Keratinocyte (primary cell): ENCODE results near the gene SH3RF1. TPM values are rescaled to one million over a fixed set of nuclear protein-coding genes. Genes with fewer than 3 reads are reported as not detected.

Source experiments
- DNase-seq: peaks from one replicate; pipeline ENCODE4 v3.0.0-alpha.2; 2011; ENCODE audit warnings: low read depth, missing footprints, low spot score
- FAIRE-seq: peaks from 2 replicates; lab custom pipeline; 2011; peaks lifted over from hg19 to GRCh38; lab: Jason Lieb, UNC
- H2AFZ ChIP-seq: 2 replicates; pipeline ENCODE4 v1.6.0; 2012; ENCODE audit warnings: low read length, control low read depth, inconsistent platforms; ENCODE audit not compliant: control insufficient read depth
- H3K27ac ChIP-seq: 2 replicates; pipeline ENCODE4 v1.5.1; 2011; ENCODE audit warnings: low read length; ENCODE audit not compliant: control insufficient read depth, insufficient read depth
- H3K27me3 ChIP-seq: 3 replicates; pipeline ENCODE4 v1.6.0; 2011; ENCODE audit warnings: low read length; ENCODE audit not compliant: control insufficient read depth, insufficient read depth; ENCODE audit errors: extremely low read depth
- H3K36me3 ChIP-seq, 2 experiments: 2 replicates in 1 of 2; 3 replicates in 1 of 2; pipeline ENCODE4 v1.5.1; 2011; ENCODE audit warnings: low read length in 2 of 2, mild to moderate bottlenecking in 1 of 2; ENCODE audit not compliant: control insufficient read depth in 2 of 2, insufficient read depth in 2 of 2; ENCODE audit errors: extremely low read depth in 1 of 2
- H3K4me1 ChIP-seq: 3 replicates; pipeline ENCODE4 v1.5.1; 2011; ENCODE audit warnings: low read length; ENCODE audit not compliant: control insufficient read depth, insufficient read depth; ENCODE audit errors: extremely low read depth
- H3K4me2 ChIP-seq: 3 replicates; pipeline ENCODE4 v1.6.0; 2011; ENCODE audit warnings: low read depth, low read length; ENCODE audit not compliant: control insufficient read depth, insufficient read depth; ENCODE audit errors: extremely low read depth
- H3K4me3 ChIP-seq, 3 experiments: fragments of 200-600 bp in 1 of 3; sonication (generic) in 1 of 3; 2 replicates in 2 of 3; 3 replicates in 1 of 3; pipeline ENCODE4 v1.5.1; 2011 to 2016; ENCODE audit warnings: low read length in 3 of 3, mild to moderate bottlenecking in 3 of 3, control low read depth in 2 of 3, inconsistent platforms in 1 of 3, low read depth in 1 of 3, mixed read lengths in 1 of 3, mixed run types in 1 of 3, moderate library complexity in 1 of 3; ENCODE audit not compliant: control insufficient read depth in 2 of 3, insufficient read depth in 2 of 3; ENCODE audit errors: extremely low read depth in 1 of 3
- H3K79me2 ChIP-seq: 2 replicates; pipeline ENCODE4 v1.6.0; 2012; ENCODE audit warnings: low read length; ENCODE audit not compliant: control insufficient read depth, insufficient read depth
- H3K9ac ChIP-seq: 3 replicates; pipeline ENCODE4 v1.6.0; 2011; ENCODE audit warnings: low read length; ENCODE audit not compliant: control insufficient read depth, insufficient read depth; ENCODE audit errors: extremely low read depth
- H3K9me1 ChIP-seq: 3 replicates; pipeline ENCODE4 v1.6.0; 2011; ENCODE audit warnings: low read length; ENCODE audit not compliant: control insufficient read depth, insufficient read depth; ENCODE audit errors: extremely low read depth
- H3K9me3 ChIP-seq: 2 replicates; pipeline ENCODE4 v1.5.1; 2012; ENCODE audit warnings: low read depth, low read length; ENCODE audit not compliant: control insufficient read depth
- H4K20me1 ChIP-seq: 3 replicates; pipeline ENCODE4 v1.6.0; 2011; ENCODE audit warnings: low read length; ENCODE audit not compliant: control insufficient read depth, insufficient read depth; ENCODE audit errors: extremely low read depth
- EZH2 ChIP-seq: IDR thresholded peaks from one replicate; pipeline ENCODE4 v1.6.1; 2012; ENCODE audit warnings: inconsistent platforms, mild to moderate bottlenecking, low read length, moderate library complexity
- dilution Hi-C: fragments of 300-500 bp; cut with MboI; formaldehyde crosslinking; loops from one replicate; pipeline ENCODE4 v1.7.0; 2020; ENCODE audit warnings: low sequenced_read_pairs; ENCODE audit not compliant: extremely low pct_ligation_motif_present
- polyA plus RNA-seq, 5 experiments: library from polyadenylated mRNA; depleted of rRNA in 3 of 5; stranded (reverse) in 3 of 5; stranded (forward) in 1 of 5; unstranded in 1 of 5; fragments of >200 nt; gene quantifications; 1 replicate in 1 of 5; 2 replicates in 3 of 5; 3 replicates in 1 of 5; pipeline versions ENCODE4 v1.2.1 to v1.2.3, GENCODE V29; 2011 to 2012; ENCODE audit warnings: missing spikeins in 2 of 5, low read depth in 1 of 5, low replicate concordance in 1 of 5
- TF ChIP-seq, protein P1 (sequence below), 3 experiments: IDR thresholded peaks in 1 of 3; conservative IDR thresholded peaks in 1 of 3; optimal IDR thresholded peaks in 1 of 3; 2 replicates in 2 of 3; 3 replicates in 1 of 3; pipeline versions ENCODE3 to v1.5.1; 2011; ENCODE audit warnings: low read length in 3 of 3, mild to moderate bottlenecking in 3 of 3, moderate library complexity in 2 of 3, control low read depth in 1 of 3, inconsistent platforms in 1 of 3; ENCODE audit not compliant: insufficient read depth in 2 of 3; ENCODE audit errors: extremely low read depth in 1 of 3

Gene SH3RF1
- polyA plus RNA-seq, 1 donor (not counting 4 experiments of a cell fraction or from before 2014, with no cell fraction given) = 9.5 TPM

DNA sequence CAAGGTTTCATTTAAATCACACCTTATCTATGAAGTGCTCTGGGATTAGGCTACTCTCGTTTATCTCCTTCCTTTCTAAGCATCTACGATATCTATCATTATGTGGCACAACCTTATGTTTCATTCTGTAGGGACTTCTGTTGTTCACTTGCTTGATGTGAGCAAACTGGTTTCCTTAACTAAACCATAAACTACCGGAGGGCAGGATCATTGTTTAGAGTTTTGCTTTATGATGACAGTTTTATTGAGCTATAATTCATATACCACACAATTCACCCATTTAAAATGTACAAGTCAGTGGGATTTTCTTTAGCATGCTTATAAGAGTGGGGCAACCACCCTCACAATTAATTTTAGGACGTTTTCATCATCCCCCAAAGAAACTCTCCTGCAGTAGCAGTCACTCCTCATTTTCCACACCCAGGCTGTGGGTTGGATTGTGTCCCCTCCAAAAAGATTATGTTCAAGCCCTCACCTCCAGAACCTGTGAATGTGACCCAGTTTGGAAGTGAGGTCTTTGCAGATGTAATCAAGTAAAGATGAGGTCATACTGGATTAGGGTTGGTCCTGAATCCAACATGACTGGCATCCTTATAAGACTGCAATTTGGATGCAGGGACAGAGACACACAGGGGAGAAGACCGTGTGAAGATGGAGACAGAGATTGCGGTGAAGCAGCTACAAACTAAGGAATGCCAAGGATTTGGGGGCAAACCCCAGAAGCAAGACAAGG, 42.1 kb upstream of the SH3RF1 start:
- no peak for TF ChIP-seq EZH2
- TF ChIP-seq, protein P1, sequence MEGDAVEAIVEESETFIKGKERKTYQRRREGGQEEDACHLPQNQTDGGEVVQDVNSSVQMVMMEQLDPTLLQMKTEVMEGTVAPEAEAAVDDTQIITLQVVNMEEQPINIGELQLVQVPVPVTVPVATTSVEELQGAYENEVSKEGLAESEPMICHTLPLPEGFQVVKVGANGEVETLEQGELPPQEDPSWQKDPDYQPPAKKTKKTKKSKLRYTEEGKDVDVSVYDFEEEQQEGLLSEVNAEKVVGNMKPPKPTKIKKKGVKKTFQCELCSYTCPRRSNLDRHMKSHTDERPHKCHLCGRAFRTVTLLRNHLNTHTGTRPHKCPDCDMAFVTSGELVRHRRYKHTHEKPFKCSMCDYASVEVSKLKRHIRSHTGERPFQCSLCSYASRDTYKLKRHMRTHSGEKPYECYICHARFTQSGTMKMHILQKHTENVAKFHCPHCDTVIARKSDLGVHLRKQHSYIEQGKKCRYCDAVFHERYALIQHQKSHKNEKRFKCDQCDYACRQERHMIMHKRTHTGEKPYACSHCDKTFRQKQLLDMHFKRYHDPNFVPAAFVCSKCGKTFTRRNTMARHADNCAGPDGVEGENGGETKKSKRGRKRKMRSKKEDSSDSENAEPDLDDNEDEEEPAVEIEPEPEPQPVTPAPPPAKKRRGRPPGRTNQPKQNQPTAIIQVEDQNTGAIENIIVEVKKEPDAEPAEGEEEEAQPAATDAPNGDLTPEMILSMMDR (optimal IDR thresholded peaks at IDR 0.05 in 1 of 3, IDR thresholded peaks at IDR 0.05 in 1 of 3, conservative IDR thresholded peaks at IDR 0.05 in 1 of 3; ENCODE audit: extremely low read depth in 1 of 3, insufficient read depth in 2 of 3, low read length in 3 of 3) = no peak
- FAIRE-seq = peak; percentile 13
- H3K27ac ChIP-seq = no peak overlapping the region

DNA sequence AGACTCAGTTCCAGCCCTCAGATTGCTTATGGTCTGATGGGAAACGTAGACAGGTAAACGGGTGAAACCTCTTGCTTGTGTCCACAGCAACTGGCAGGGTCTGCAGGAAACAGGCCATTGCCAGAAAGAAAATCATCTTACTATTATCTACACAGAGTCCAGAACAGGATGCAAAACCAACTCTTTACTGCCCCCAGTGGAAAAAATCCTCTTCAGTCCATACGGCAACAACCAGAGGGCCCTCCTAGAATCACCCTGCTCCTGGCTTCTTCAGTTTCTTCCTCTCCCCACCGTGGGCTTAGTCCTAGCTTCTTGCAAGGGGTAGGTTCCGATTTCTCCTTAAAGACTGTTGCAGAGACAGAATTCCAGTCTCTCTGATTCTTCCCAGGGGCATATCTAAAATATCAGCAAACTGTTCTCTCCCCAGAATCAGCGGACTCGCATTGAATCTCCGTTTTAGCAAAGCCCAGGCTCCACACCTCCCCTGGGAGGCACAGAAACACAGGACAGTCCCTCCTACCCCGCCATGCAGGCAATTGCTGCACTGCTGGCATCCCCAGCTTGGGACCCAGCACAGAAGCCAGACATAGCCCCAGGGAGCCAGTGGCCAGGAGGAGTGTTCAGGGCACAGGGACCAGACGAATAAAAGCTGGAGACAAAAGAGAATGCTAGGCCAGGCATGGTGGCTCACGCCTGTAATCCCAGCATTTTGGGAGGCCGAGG, 41.0 kb upstream of the SH3RF1 start:
- Histone ChIP-seq H3K27ac (no peak overlapping the region), H4K20me1 (no peaks in the 10 kb centered on the region), H3K9me3 (no peaks in the 10 kb centered on the region), H3K4me3 (no peak overlapping the region), H3K9me1 (no peaks in the 10 kb centered on the region), H3K36me3 (no peaks in the 10 kb centered on the region), H2AFZ (no peak overlapping the region), H3K4me1 (peaks cover 33% of the 10 kb centered on the region), H3K27me3 (no peaks in the 10 kb centered on the region), H3K9ac (no peak overlapping the region), H3K79me2 (no peaks in the 10 kb centered on the region), H3K4me2 (no peak overlapping the region)
- DNase-seq (no peak), FAIRE-seq (peak; percentile 71)
- no peak for TF ChIP-seq EZH2
- TF ChIP-seq, protein P1 (optimal IDR thresholded peaks at IDR 0.05 in 1 of 3, IDR thresholded peaks at IDR 0.05 in 1 of 3, conservative IDR thresholded peaks at IDR 0.05 in 1 of 3; ENCODE audit: extremely low read depth in 1 of 3, insufficient read depth in 2 of 3, low read length in 3 of 3) = peak; percentile 47 to 66 (median 56)
- dilution Hi-C loops = no loop called here

More for the DNA sequence above, 42.1 kb upstream of the SH3RF1 start:
- H3K36me3 ChIP-seq = no peaks in the 10 kb centered on the region
- no peak overlapping the region for H3K4me2 ChIP-seq
- no peaks in the 10 kb centered on the region for H3K9me3 ChIP-seq
- no peaks in the 10 kb centered on the region for H3K27me3 ChIP-seq
- dilution Hi-C loops = no loop called here
- H3K79me2 ChIP-seq = no peaks in the 10 kb centered on the region
- no peak for DNase-seq
- no peaks in the 10 kb centered on the region for H4K20me1 ChIP-seq
- H3K4me3 ChIP-seq = no peak overlapping the region
- no peaks in the 10 kb centered on the region for H3K9me1 ChIP-seq
- no peak overlapping the region for H2AFZ ChIP-seq
- peaks cover 33% of the 10 kb centered on the region for H3K4me1 ChIP-seq
- no peak overlapping the region for H3K9ac ChIP-seq
